ENCODE measurements around the gene UTS2B. TPM values are rescaled to one million over a fixed set of nuclear protein-coding genes. Genes with fewer than 3 reads are reported as not detected.

The UTS2B gene
- total and polyA plus RNA-seq, 9 donors = 0.60 to 1.0 (median 0.92) TPM

GRCh38 chr3:191331388-191331787, 1.1 kb upstream of the UTS2B start:
- Histone ChIP-seq H3K9me3 (no peaks in the 10 kb centered on the region), H3K36me3 (no peaks in the 10 kb centered on the region), H3K27me3 (no peaks in the 10 kb centered on the region), H3K4me3 (peak overlapping the region; percentile 82), H3K27ac (no peak overlapping the region), H3K4me1 (ENCODE audit: insufficient read depth) (no peaks in the 10 kb centered on the region)
- 61 to 71% (median 68%) methylated on average over 3 of the region's 3 CpGs for WGBS, 3 donors
- TF ChIP-seq POLR2A (IDR thresholded peaks at IDR 0.05) = no peak
- TF ChIP-seq CTCF (IDR thresholded peaks at IDR 0.05) = no peak
- no peak for TF ChIP-seq EP300 (IDR thresholded peaks at IDR 0.05)
- no peak for DNase-seq
- intact Hi-C loops (cut with DNase I) = no loop called here

GRCh38 chr3:191330530-191331048, 263 bp upstream of the UTS2B start:
- Histone ChIP-seq H3K4me3 (peak overlapping the region; percentile 82), H3K36me3 (no peaks in the 10 kb centered on the region), H3K27me3 (no peaks in the 10 kb centered on the region), H3K9me3 (no peaks in the 10 kb centered on the region), H3K27ac (peak overlapping the region; percentile 82 to 92), H3K4me1 (ENCODE audit: insufficient read depth) (no peaks in the 10 kb centered on the region)
- intact Hi-C loops (cut with DNase I) = no loop called here
- TF ChIP-seq EP300 (IDR thresholded peaks at IDR 0.05) = no peak
- DNase-seq = peak in 1 of 5 donors; percentile 31
- 2 to 13% (median 5%) methylated on average over 11 of the region's 11 CpGs for WGBS, 3 donors

- WGBS, 3 donors = 0 to 1% (median 1%) methylated on average over 63 of the region's 63 CpGs
- TF ChIP-seq POLR2A (IDR thresholded peaks at IDR 0.05) (peak; percentile 55), EP300 (IDR thresholded peaks at IDR 0.05) (no peak), CTCF (IDR thresholded peaks at IDR 0.05) (peak in 1 of 3 donors; percentile 13)
- peak; percentile 87 to 93 (median 89) for DNase-seq
- Histone ChIP-seq H3K27me3 (no peaks in the 10 kb centered on the region), H3K9me3 (no peaks in the 10 kb centered on the region), H3K36me3 (no peaks in the 10 kb centered on the region), H3K4me3 (peak within 1 kb of the TSS; percentile 82), H3K27ac (peak within 1 kb of the TSS; percentile 82 to 92), H3K4me1 (ENCODE audit: insufficient read depth) (no peaks in the 10 kb centered on the region)
- intact Hi-C loops (cut with DNase I) = no loop called here
Observed at GRCh38 chr3:191328962-191329653, 1.2 kb downstream of the UTS2B start, which contains the start of gene CCDC50. CCDC50 (plus strand) TSS chr3:191329394; CDS start chr3:191329675, 281 bp downstream.

GRCh38 chr3:191328383-191328961, 1.9 kb downstream of the UTS2B start:
- H3K4me3 ChIP-seq = peak overlapping the region; percentile 82
- WGBS, 3 donors = 32 to 42% (median 39%) methylated on average over 9 of the region's 9 CpGs
- H3K27me3 ChIP-seq = no peaks in the 10 kb centered on the region
- intact Hi-C loops (cut with DNase I) = no loop called here
- no peaks in the 10 kb centered on the region for H3K4me1 ChIP-seq (ENCODE audit: insufficient read depth)
- peak overlapping the region in 1 of 2 donors; percentile 92 for H3K27ac ChIP-seq
- no peak for TF ChIP-seq POLR2A (IDR thresholded peaks at IDR 0.05)
- no peak for DNase-seq
- no peaks in the 10 kb centered on the region for H3K36me3 ChIP-seq
- H3K9me3 ChIP-seq = no peaks in the 10 kb centered on the region

GRCh38 chr3:191327526-191327925, 2.8 kb downstream of the UTS2B start:
- intact Hi-C loops (cut with DNase I) = no loop called here
- H3K27me3 ChIP-seq = no peaks in the 10 kb centered on the region
- H3K4me3 ChIP-seq = no peak overlapping the region
- 29 to 34% (median 30%) methylated on average over 2 of the region's 2 CpGs for WGBS, 3 donors
- H3K4me1 ChIP-seq (ENCODE audit: insufficient read depth) = no peaks in the 10 kb centered on the region
- TF ChIP-seq POLR2A (IDR thresholded peaks at IDR 0.05) (no peak), CTCF (IDR thresholded peaks at IDR 0.05) (no peak), EP300 (IDR thresholded peaks at IDR 0.05) (no peak)
- no peaks in the 10 kb centered on the region for H3K36me3 ChIP-seq
- no peak overlapping the region for H3K27ac ChIP-seq
- no peaks in the 10 kb centered on the region for H3K9me3 ChIP-seq
- DNase-seq = no peak

Data from ovary (tissue), 9 donors.